ENCODE data around the gene GNAS. TPM values are rescaled to one million over a fixed set of nuclear protein-coding genes. Genes with fewer than 3 reads are reported as not detected.

Gene GNAS
- total RNA-seq, 1 experiment from 2014 or later, result 462 TPM

GRCh38 chr20:58880441-58880840, 27.9 kb downstream of the GNAS start:
- no peak for DNase-seq (ENCODE audit: low read depth)

GRCh38 chr20:58880994-58881752, 28.7 kb downstream of the GNAS start:
- DNase-seq (ENCODE audit: low read depth), result no peak

- DNase-seq (ENCODE audit: low read depth), result no peak
Measured at GRCh38 chr20:58882704-58883089, 30.2 kb downstream of the GNAS start.

GRCh38 chr20:58883241-58883691, 30.8 kb downstream of the GNAS start:
- peak; percentile 47 for DNase-seq (ENCODE audit: low read depth)

GRCh38 chr20:58884966-58885365, 32.5 kb downstream of the GNAS start:
- no peak for DNase-seq (ENCODE audit: low read depth)

- DNase-seq (ENCODE audit: low read depth), result no peak
Measured at GRCh38 chr20:58886546-58886945, 34.0 kb downstream of the GNAS start.

GRCh38 chr20:58888103-58888502, 35.6 kb downstream of the GNAS start:
- no peak for DNase-seq (ENCODE audit: low read depth)

GRCh38 chr20:58888521-58889333, 36.2 kb downstream of the GNAS start:
- peak; percentile 57 for DNase-seq (ENCODE audit: low read depth)

- DNase-seq (ENCODE audit: low read depth), result peak; percentile 14
Measured at GRCh38 chr20:58889334-58889760, 36.8 kb downstream of the GNAS start.

GRCh38 chr20:58889798-58890517, 37.4 kb downstream of the GNAS start:
- no peak for DNase-seq (ENCODE audit: low read depth)

- DNase-seq (ENCODE audit: low read depth), result peak; percentile 71
Measured at GRCh38 chr20:58890518-58891085, 38.1 kb downstream of the GNAS start.

GRCh38 chr20:58891086-58891717, 38.7 kb downstream of the GNAS start:
- DNase-seq (ENCODE audit: low read depth), result peak; percentile 40

- peak; percentile 47 for DNase-seq (ENCODE audit: low read depth)
Measured at GRCh38 chr20:58891718-58892140, 39.2 kb downstream of the GNAS start.

GRCh38 chr20:58892141-58892931, 39.8 kb downstream of the GNAS start:
- DNase-seq (ENCODE audit: low read depth), result peak; percentile 52

GRCh38 chr20:58892932-58893224, 40.4 kb downstream of the GNAS start:
- no peak for DNase-seq (ENCODE audit: low read depth)

- peak; percentile 15 for DNase-seq (ENCODE audit: low read depth)
Measured at GRCh38 chr20:58893355-58894120, 41.0 kb downstream of the GNAS start.

GRCh38 chr20:58894652-58895447, 42.3 kb downstream of the GNAS start:
- DNase-seq (ENCODE audit: low read depth), result no peak

GRCh38 chr20:58895448-58896180, 43.1 kb downstream of the GNAS start:
- no peak for DNase-seq (ENCODE audit: low read depth)
